ENCODE data around the gene SSR2. TPM values are rescaled to one million over a fixed set of nuclear protein-coding genes. Genes with fewer than 3 reads are reported as not detected.

The SSR2 gene
- polyA plus RNA-seq, 1 experiment = 935 TPM

- Histone ChIP-seq H3K27me3 (ENCODE audit: control insufficient read depth, insufficient read depth, low read length) (no peaks in the 10 kb centered on the region; the same call in 1 of the 2 replicates), H3K36me3 (ENCODE audit: control insufficient read depth, insufficient read depth, low read length) (no peaks in the 10 kb centered on the region), H3K4me3 (ENCODE audit: low read depth, low read length) (no peak overlapping the region)
- no peak for DNase-seq (ENCODE audit: low read depth)
- CTCF ChIA-PET = interaction anchor here (1.0 to 2.6 kb wide), 4 partner anchors 14 to 40 kb away, joined by 3 to 14 read pairs (median 5); no protein-coding TSS in a partner anchor
- no peak for TF ChIP-seq CTCF (IDR thresholded peaks at IDR 0.05; ENCODE audit: insufficient read depth, low read depth, low read length)
- POLR2A ChIA-PET = no interaction called here
Measured at GRCh38 chr1:156026588-156026987, 5.8 kb upstream of the SSR2 start.

- POLR2A ChIA-PET = interaction anchor here (0.7 kb wide), 1 partner anchor 40 kb away, joined by 19 read pairs; no protein-coding TSS in a partner anchor
- CTCF ChIA-PET = interaction anchor here (0.9 to 2.6 kb wide), 8 partner anchors 14 to 199 kb away, joined by 3 to 14 read pairs (median 4); partner anchors contain the start of gene RAB25
- Histone ChIP-seq H3K36me3 (ENCODE audit: control insufficient read depth, insufficient read depth, low read length) (no peaks in the 10 kb centered on the region), H3K4me3 (ENCODE audit: low read depth, low read length) (no peak overlapping the region), H3K27me3 (ENCODE audit: control insufficient read depth, insufficient read depth, low read length) (no peaks in the 10 kb centered on the region; the same call in 1 of the 2 replicates)
- peak; percentile 73 for TF ChIP-seq CTCF (IDR thresholded peaks at IDR 0.05; ENCODE audit: insufficient read depth, low read depth, low read length)
- no peak for DNase-seq (ENCODE audit: low read depth)
Measured at GRCh38 chr1:156025876-156026275, 5.1 kb upstream of the SSR2 start.

- no peak for TF ChIP-seq CTCF (IDR thresholded peaks at IDR 0.05; ENCODE audit: insufficient read depth, low read depth, low read length)
- H3K36me3 ChIP-seq (ENCODE audit: control insufficient read depth, insufficient read depth, low read length) = no peaks in the 10 kb centered on the region
- H3K4me3 ChIP-seq (ENCODE audit: low read depth, low read length) = no peak overlapping the region
- ChIA-PET CTCF (interaction anchor here (0.6 to 2.6 kb wide), 5 partner anchors 9 to 42 kb away, joined by 3 to 14 read pairs (median 4); partner anchors contain the start of gene RAB25), POLR2A (no interaction called here)
- no peak for DNase-seq (ENCODE audit: low read depth)
- H3K27me3 ChIP-seq (ENCODE audit: control insufficient read depth, insufficient read depth, low read length) = no peaks in the 10 kb centered on the region; the same call in 1 of the 2 replicates
Measured at GRCh38 chr1:156024801-156025200, 4.0 kb upstream of the SSR2 start.

- POLR2A ChIA-PET = no interaction called here
- CTCF ChIA-PET = interaction anchor here (0.6 to 1.4 kb wide), 3 partner anchors 44 to 81 kb away, joined by 3 to 4 read pairs (median 3); no protein-coding TSS in a partner anchor
- no peak overlapping the region for H3K4me3 ChIP-seq (ENCODE audit: low read depth, low read length)
- no peaks in the 10 kb centered on the region for H3K36me3 ChIP-seq (ENCODE audit: control insufficient read depth, insufficient read depth, low read length)
- no peak for TF ChIP-seq CTCF (IDR thresholded peaks at IDR 0.05; ENCODE audit: insufficient read depth, low read depth, low read length)
- no peaks in the 10 kb centered on the region; the same call in 1 of the 2 replicates for H3K27me3 ChIP-seq (ENCODE audit: control insufficient read depth, insufficient read depth, low read length)
- no peak for DNase-seq (ENCODE audit: low read depth)
Measured at GRCh38 chr1:156021954-156022353, 1.2 kb upstream of the SSR2 start.

- POLR2A ChIA-PET = no interaction called here
- no peaks in the 10 kb centered on the region; the same call in 1 of the 2 replicates for H3K27me3 ChIP-seq (ENCODE audit: control insufficient read depth, insufficient read depth, low read length)
- DNase-seq (ENCODE audit: low read depth) = no peak
- CTCF ChIA-PET = interaction anchor here (0.9 to 1.3 kb wide), 3 partner anchors 20 to 45 kb away, joined by 3 to 4 read pairs (median 3); no protein-coding TSS in a partner anchor
- no peak overlapping the region for H3K4me3 ChIP-seq (ENCODE audit: low read depth, low read length)
- no peaks in the 10 kb centered on the region for H3K36me3 ChIP-seq (ENCODE audit: control insufficient read depth, insufficient read depth, low read length)
- no peak for TF ChIP-seq CTCF (IDR thresholded peaks at IDR 0.05; ENCODE audit: insufficient read depth, low read depth, low read length)
Measured at GRCh38 chr1:156021093-156021428, 310 bp upstream of the SSR2 start.
